Measurements from ENCODE around the gene CREBBP.

DNA sequence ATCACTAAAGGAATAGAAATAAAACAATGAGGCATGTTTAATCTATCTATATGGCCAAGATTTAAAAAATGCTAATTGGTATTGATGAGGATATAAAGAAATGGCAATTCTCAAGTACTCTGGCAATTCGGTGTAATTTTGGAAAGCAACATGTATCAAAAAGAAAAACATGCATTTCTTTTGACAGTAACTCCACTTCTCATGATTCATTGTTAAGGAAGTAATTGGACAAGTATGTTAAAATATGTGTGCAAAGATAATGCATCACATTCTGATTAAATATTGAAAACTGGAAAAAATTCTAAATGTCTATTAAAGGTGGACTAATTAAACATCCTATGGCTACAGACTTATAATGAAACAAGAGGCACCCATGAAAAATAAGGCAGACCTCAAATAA is 81.2 kb downstream of the CREBBP start:
- no peak for TF ChIP-seq CTCF (IDR thresholded peaks at IDR 0.05; ENCODE audit: low read length)
- no peak for TF ChIP-seq EZH2 (IDR thresholded peaks at IDR 0.05; ENCODE audit: borderline replicate concordance, low read length)
